HG02588 (cell line): Measurements from ENCODE around the gene CIBAR2.

Source experiments
- ATAC-seq: cut with Tn5 transposase; IDR thresholded peaks from one replicate; pipeline ENCODE4 v1.9.1; 2021; ENCODE audit warnings: mild to moderate bottlenecking, moderate library complexity; ENCODE audit not compliant: unreplicated experiment

CIBAR2 gene

DNA sequence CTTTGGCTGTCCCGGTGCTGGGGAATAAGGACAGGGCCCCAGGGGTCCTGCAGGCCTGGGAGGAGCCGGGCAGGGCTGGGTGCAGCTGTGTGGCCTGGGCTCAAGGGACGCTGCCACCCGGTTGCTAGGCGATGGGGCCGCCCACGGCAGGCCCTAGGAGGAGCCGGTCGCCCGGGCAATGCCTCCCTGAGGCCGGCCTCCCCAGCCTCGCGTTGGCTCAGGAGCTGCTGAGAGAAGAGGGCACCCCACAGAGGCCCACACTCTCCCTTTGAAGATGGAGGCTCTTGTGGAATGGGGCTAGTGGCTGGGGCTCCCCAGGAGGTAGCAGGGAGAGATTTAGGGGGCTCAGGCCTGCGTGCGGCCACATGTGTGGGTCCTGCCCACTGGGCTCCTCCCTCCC lies at the start of gene CIBAR2:
Gene CIBAR2 (minus strand): TSS at position 109 of the 400 bp plus-strand sequence. CDS start 120 bp downstream, outside the sequence.
- no peak for ATAC-seq

DNA sequence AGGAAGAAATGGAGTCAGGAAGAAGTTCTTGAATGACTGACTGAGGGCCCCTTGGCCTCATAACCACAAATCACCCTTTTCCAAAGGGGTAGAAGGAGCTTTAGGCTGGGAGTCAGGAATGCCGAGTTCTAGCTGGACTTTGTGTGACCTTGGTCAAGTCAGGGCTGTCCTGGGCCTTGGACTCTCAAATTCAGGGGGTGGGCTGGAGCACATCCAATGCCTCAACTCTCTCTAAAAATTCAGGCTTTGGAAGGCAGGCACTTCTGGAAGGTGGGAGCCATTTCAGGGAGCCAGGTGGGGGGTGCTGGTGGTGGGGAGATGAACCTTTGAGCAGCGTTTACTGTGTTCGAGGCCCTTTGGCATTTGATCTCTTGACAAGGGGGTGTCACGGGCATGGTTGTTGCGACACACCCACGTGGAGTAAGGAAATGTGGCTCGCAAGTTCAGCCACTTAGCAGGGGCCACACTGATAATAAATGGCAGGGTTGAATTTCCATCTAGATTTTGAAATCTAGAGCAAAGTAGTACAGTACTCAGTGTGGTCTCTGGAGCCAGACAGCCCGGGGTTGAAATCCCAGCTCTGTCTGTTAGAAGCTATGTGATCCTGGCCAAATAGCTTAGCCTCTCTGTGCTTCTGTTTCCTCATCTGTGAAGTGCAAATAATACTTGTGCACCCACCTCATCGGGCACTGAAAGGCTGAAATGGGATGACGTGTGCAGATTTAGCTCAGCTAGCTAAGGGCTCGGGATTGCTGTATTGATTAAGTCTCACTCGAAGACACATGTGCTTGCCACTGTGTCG lies 47.1 kb upstream of the CIBAR2 start:
- no peak for ATAC-seq

DNA sequence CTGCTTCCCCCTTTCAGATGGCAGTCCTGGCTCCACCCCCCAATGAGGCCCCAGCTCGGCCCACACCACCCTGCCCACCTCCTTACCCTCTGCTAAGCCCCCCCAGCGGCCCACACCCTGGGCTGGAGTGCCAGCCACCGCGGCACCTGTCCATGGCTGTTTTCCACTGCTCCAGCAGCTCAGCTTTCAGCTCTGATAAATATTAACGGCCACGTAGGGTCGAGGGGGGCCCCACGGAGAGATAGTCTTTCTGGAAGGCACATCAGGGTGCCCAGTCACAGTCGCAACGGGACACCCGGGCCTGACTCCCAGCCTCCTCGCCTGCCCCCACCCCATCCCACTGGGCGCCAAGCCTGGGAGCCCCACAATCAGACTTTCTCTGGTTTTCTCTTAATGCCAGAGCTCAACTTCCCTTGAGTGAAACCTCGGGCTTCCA lies 46.5 kb upstream of the CIBAR2 start:
- no peak for ATAC-seq

DNA sequence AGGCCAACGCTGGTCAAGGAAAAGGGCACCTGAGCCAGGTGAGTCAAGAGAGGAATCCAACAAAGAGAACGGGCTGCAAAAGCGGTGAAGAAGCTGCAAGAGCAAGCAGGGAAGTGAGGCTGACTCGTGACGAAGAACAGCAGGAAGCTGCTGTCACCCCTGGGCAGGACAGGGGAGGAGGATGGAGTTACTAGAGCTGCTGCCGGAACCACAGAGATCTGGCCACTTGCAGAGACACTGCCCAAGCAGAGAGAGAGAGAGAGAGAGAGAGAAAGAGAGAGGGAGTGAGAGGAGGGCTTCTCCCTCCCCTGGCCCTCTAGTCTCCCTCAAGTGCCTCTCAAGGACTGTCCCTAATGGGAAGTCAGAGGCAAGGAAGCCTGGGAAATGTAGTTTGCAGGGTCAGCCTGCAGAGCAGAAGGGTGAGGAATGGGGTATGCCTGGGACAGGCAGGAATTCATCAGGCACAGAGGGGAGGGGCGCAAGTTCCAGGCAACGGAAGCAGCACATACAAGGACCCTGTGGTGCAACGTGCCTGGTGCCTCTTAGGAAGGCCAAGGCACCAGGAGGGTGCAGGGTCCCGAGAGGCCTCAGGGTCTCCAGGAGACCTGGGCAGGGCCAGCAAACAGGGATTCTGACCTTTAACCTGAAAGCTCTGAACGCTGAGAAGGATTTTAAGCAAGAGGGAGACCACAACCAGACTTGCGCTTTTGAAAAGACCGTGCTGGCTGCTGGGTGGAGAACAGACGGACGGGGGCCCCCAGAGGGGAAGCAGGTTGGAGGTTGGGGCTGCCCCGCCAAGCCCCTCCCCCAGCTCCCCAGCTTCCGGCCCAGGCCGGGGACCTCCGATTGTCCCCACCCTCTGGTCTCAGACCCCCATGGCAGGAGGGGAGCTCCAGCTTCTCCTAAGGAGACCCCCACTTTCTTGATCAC lies 45.8 kb upstream of the CIBAR2 start:
- ATAC-seq = no peak

DNA sequence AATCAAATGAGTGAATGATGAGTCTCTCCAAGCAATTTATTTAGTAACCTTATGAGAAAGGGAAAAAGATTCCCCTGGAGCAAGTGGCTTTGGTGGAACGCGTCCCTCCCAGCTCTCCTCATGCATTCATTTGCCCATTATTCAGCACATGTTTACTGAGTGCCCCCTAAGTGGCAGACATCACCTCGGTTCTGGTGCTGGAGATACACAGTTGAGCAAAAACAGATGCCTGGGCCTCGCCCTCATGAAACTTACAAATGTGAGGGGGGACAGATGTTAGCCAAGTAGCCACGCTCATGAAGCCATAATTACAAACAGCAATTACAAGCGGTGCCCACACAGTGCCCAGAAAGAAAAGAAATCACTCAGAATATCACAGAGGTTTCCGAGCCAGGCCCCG lies 45.1 kb upstream of the CIBAR2 start:
- no peak for ATAC-seq

DNA sequence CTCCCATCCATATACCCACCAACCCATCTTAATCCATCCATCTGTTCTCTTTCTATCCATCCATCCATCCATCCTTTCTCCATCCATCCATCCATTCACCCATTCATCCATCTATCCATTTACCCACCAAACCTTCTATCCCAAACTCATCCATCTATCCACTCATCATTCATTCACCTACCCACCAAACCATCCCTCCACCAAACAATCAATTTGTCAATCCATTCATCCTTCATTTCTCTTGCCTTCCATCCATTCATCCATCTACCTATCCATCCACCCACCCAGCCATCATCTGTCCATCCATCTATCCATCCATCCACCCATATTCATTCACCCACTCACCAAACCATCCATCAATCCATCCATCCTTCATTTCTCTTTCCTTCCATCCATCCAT lies 44.6 kb upstream of the CIBAR2 start:
- no peak for ATAC-seq

DNA sequence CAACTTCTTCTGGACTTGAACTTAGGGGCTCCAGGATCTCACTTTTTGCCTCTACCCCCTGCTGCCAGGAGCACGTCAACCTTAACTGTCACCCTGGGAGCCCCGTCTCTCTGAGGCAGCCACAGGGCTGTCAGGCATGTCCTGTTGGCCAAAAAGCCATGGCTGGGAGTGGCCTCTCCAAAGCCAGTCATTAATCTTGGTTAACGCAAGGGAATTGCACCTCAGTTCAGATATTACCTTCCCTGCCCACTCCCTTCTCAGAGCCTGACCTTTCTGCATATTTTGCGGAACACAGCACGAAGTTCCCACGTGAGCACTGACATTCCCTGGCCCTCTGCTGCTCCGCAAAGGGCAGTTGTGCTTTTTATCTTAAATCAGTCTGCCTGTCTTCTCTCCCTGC lies 44.2 kb upstream of the CIBAR2 start:
- ATAC-seq = no peak

DNA sequence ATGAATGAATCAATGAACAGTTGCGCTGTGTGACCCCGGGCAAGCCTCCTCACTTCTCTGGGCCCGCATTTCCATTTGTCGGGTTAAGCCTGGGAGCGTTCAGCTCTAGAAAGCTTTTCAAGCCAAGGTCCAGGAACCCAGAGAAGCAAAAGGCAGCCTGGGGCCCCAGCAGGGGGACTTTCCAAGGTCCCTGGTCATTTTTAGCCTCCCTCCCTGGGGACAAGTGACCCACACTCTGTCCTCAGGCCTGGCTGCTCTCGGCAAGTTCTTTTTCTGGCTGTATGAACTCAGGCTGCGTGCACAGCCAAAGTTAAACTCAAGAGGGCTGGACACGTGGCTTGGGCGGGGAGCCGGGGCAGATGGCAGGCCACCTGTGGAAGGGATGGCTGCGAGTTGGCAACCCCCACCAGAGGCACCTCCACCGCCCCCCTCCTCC lies 41.4 kb upstream of the CIBAR2 start:
- ATAC-seq = no peak

DNA sequence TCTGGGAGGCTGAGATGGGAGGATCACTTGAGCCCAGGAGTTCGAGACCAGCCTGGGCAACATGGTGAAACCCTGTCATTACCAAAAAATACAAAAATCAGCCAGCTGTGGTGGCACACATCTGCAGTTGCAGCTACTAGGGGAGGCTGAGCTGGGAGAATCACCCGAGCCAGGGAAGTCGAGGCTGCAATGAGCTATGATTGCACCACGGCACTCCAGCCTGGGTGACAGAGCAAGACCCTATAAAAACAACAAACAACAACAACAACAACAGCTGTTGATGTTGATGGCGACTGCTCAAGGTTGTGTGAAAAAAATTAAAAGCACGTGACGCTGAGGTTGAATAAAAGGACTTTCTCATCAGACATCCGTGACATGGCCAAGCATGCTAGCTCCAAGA lies 40.8 kb upstream of the CIBAR2 start:
- ATAC-seq = no peak

DNA sequence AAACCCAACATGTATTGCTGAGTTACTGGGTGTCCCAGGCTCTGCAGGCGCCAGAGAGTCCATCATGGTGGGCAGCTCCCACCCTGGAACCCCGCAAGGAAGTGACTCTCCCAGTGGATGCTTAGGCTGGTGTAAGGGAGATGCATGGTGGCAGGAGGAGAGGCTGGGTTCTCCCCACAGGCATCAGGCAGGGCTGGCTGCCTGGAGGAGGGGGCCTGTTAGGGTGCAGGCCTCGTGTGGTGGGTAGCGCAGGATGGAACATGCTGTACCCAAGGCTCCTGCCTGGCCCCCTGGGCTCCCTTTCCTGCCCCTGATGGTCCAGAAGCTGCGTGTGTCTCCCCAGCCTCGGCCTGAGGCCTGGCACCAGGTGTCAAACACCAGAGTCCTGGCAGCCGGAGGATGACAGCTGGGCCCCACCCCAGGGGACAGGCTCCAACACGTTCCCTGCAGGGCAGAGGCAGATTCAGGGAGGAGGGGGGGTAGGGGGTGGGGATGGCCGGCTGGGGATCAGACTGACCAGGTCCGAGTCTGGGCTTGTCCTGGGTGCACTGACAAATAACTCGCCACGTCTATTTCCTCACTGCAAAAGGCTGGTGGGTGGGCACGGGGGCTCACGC lies 40.2 kb upstream of the CIBAR2 start:
- no peak for ATAC-seq

DNA sequence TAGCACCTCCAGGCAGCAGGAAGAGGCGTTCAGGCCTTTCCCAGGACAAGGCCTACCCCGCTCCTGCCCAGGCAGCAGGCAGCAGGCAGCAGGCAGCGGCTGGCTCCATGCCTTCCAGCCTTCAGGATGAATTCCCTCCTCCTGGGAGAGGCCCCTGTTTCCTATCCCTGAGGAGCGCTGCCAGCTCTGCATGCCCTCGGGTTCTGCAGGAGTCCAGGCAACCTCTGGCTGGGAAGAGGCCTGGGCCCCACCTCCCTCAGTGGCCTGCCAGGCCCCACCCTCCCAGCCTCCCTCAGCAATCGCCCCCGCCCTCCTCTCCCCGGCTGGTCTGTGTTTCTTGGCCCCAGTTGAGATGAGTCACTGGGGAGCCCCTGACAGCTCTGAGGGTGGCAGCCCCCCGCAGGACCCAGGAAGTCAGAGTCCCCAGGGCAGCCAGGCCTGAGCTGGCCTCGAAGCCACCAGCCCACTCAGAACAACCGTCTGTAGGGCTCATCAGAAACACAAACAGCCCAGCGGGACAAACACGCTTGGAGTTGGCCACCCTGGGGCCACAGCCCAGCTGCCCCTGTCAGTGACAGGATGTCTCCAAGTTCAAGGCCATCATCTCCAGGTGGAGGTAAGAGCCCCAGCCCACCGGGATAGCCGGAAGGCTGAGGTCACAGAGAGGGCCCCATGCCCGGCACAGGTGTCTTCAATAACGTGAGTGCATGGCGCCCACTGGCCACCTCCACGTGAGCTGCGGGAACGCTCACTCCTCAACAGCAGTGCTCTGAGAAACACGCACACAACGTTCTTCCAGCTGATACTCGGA lies 39.5 kb upstream of the CIBAR2 start:
- peak; percentile 52 for ATAC-seq

DNA sequence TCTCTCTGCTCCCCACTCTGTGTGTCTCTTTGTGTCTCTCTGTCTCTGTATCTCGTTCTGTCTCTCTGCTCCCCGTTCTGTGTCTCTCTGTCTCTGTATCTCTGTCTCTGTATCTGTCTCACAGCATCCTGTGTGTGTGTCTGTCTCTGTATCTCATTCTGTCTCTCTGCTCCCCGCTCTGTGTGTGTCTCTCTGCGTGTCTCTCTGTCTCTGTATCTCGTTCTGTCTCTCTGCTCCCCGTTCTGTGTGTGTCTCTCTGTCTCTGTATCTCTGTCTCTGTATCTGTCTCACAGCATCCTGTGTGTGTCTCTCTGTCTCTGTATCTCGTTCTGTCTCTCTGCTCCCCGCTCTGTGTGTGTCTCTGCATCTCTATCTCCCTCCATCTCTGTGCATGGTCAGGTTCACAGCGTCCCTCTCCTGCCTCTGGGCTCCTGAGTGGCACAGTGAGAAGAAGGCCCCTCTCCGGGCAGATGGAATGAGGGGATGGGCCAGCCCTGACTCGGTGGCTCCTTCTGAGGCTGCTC lies 38.9 kb upstream of the CIBAR2 start:
- ATAC-seq = no peak

DNA sequence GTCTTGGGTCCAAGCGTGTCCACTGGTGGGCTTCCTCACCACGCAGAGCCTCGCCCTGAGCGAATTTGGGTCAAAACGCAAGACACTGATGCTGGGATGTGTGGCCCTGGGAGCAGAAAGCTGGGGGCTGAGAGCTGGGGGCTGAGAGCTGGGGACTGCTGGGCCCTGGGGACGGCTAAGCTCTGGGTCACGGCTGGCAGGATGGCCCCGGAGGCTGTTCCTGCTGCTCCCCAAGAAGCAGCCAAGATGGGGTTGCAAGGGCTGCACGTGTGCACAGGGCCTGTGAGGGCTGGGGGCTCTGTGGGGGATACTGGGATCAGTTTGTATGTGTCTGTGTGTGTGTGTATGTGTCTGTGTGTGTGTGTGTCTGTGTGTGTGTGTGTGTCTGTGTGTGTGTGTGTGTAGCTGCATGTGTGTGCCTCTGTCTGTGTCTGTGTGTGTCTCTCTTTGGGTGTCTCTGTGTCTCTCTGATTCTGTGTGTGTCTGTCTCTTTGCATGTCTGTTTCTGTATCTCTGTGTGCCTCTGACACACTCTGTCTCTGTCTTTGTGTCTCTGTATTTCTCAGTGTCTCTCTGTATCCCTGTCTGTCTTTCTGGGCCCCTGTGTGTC lies 38.2 kb upstream of the CIBAR2 start:
- no peak for ATAC-seq

DNA sequence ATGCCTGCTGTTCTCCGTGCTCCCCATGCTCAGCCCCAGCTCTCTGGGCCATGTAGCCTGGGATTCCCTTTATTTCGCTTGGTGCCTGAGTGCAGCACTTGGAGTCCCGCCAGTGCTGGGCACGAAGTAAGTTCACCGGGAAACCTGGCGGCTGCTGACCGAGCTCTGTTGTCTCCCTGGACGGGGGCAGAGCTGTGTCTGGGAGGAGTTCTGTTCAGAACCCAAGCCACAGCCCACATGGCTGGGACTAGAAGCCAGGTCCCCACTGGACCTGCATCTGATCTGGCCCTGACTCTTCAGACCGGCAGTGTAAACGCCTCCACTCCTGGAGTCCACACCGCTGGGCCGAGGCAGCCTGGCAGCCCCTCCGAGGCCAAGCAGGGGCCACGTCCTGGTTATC lies 37.5 kb upstream of the CIBAR2 start:
- no peak for ATAC-seq

DNA sequence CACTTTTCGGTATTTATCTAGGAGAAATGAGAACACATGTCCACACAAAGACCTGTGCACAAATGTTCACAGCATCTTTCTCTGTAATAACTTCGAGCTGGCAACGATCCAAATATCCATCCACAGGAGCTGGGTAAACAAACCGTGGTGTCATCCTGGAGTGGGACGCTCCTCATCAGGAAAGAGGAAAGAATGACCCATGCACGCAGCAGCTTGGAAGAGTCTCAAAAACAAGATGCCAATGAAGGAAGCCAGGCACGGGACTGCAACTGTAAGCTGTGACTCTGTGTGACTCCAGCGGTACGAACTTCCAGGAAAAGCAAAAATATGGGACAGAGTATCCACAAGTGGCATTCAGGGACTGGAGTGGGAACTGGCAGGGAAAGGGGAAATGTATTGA lies 36.7 kb upstream of the CIBAR2 start:
- no peak for ATAC-seq

DNA sequence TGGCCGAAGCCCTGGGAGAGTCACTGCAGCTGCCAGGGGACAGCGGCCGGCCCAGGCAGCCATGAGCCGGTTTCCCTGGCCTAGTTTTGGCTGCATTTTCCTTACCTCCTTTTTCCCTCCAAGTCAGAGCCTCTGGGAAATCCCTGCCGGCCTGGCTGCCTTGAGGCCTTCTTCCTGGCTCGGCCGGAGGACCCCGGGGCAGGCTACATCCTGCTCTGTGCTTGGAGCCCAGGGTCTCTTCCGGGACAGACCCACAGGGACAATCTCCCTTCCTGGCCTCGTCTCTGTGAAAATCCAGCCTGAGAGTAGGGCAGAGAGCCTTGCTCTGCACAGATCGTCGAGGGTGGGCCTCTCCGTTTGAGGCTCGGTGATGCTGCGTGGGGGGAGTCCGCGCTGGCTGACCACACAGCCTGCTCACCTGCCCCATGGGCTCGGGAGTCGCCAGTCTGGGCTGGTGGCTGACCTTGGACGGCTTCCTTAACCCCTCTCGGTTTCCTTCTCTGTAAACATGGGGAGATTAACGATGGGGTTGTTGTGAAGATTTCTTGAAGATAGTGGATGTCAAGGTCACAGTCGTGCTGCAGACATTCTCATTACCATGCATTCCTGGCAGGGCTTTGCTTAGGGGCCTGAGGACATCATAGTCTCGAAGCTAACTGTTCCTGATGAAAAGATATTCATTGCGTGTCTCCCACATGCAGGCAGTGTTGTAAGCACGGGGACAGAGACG lies 34.8 kb upstream of the CIBAR2 start:
- ATAC-seq = no peak

DNA sequence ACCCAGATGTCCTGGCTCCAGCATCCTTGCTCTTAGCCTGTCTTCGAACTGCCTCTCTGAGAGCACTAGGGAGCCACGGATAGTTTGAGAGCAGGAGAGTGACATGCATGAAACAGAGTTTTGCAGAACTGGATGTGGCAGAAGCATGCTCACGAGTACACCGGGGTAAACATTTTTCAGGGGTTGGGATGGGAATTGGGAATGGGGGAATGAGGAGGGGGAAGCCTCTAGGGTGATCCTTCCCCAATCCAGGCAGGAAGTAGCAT lies 34.2 kb upstream of the CIBAR2 start:
- no peak for ATAC-seq

DNA sequence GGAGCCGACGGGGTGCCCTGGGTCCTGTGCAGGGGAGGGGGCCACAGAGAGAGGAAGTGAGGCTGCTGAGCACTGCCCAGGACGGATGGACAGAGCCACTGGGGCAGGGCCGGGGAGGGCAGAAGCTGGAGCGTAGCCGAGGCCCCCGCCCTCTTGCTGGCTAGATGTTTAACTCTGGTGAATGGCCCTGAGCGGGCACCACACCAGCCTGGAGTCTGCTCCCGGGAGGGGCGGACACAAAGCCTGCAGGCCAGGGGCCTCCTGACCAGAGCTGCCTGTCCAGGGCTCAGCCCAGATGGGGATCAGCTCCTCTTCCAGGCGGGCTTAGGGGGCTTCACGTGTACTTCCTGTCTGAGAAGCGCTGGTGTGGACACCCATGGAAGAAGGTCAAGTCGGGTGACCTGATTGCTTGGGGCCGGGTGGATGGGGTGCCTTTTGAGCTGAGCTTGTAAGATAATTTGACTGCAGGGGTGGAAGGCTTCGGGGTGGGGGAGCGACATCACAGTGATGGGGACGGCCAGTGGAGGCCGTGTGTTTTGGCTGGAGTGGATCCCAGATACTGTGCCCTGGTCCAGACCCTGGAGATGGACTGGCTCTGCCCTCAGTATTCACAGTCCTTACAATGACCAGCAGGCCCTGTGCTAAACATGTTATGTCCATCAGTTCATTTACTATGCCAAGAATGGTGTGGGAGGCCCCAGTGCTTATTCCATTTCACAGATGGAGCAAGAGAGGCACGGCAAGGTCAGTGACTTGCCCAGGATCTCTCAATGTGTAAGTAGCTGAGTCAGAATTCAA lies 33.7 kb upstream of the CIBAR2 start:
- no peak for ATAC-seq

DNA sequence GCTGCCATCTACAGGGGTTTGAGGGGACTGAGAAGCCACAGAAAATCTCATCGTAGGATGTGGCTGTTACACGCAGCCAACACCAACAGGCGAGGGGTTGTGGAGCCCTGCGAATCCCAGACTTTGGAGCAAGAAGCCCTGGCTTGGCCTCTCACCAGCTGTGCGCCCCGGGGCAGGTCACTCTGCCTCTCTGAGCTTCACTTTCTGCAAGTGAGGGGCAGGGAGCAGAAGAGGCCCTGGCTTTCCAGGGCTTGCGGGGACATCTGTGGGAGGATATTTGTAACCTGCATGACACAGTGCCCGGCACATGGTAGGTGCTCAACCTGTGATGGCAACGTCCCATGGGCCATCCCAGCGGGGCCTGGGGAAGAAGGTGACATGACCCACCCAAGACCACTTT lies 32.9 kb upstream of the CIBAR2 start:
- ATAC-seq = no peak
